Caki2 (cell line): ENCODE results near the gene TMUB1. TPM values are rescaled to one million over a fixed set of nuclear protein-coding genes. Genes with fewer than 3 reads are reported as not detected.
A peak's percentile ranks its signal among the peaks of the same experiment; 100 is the strongest.

Source experiments
- DNase-seq: peaks from one replicate; pipeline ENCODE4 v3.0.0-alpha.2; 2015; ENCODE audit warnings: low read depth
- in situ Hi-C: cut with HindIII; loops from 2 replicates; pipeline ENCODE4 v1.10.0; 2016; ENCODE audit warnings: low sequenced_read_pairs, low pct_unique_long_range_greater_than_20kb, mixed read lengths
- total RNA-seq: library from RNA; depleted of rRNA; stranded (reverse); fragments of >200 nt; shearing (Covaris generic); gene quantifications from 2 replicates; pipeline ENCODE4 v1.2.3, GENCODE V29; 2014; ENCODE audit warnings: low replicate concordance

The TMUB1 gene
- total RNA-seq, 1 experiment from 2014 or later, result 67.2 TPM

DNA sequence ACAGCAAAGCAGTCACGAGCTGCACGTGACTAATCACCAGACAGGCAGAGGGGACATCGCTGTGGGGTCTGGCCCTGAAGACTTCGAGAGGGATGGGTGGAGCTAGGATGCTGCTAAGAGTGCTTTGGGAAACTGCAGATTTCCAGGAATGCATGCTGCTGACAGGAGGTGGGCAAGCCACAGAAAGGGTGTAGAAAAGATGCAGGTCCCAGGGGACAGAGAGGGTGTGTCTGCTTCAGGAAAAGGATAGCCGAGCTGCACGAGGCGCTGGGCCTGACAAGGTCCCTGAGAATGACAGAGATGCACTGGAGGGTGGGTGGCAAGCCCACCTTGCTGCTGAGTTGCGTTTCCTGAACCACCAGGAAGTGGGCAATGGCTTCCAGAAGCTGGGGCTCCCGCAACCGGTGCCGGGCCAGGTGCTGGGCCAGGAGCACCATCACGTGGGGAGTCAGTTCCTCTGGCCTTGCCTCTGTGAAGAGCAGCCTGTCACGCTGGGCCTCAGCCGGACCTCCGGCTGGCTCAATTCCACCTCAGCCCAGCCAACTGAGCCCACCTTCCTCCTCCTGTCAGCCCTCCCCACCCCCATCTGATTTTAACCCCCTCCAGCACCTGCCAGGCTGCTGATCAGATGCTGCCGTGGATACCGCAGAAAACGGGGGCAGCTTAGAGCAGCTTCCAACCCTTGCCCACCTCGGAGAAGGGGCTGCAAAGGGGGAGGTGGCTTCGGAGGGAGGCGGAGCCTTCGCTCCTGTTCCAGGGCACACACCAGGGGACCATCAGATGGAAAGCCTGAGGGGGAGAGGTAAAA lies 4.9 kb downstream of the TMUB1 start:
- DNase-seq, result peak; percentile 28
- in situ Hi-C loops, result no loop called here

DNA sequence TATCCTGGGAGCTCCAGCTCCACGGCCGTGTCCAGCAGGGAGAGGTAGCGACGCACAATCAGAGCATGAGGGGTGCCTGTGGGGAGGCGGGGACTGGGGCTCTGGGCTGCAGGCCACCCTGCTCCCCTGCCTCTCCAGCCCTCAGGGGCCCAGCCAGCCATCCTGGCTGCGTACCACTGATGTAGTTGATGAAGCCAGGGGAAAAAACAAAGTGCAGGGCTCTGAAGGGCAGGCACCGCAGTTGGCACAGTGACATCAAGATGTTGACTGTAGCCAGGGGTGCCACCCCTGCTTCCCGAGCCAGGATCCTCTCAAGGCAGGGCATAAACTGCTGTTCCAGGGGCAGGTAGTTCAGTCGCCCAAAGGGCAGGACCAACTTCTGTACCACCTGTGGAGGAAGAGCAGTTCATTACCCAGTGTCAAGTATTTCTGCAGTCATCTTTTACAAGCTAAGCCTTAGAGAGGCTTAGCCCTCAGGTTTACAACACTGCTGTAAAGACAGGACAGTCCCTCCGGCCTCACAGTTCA lies 5.5 kb downstream of the TMUB1 start:
- in situ Hi-C loops, result no loop called here
- no peak for DNase-seq

DNA sequence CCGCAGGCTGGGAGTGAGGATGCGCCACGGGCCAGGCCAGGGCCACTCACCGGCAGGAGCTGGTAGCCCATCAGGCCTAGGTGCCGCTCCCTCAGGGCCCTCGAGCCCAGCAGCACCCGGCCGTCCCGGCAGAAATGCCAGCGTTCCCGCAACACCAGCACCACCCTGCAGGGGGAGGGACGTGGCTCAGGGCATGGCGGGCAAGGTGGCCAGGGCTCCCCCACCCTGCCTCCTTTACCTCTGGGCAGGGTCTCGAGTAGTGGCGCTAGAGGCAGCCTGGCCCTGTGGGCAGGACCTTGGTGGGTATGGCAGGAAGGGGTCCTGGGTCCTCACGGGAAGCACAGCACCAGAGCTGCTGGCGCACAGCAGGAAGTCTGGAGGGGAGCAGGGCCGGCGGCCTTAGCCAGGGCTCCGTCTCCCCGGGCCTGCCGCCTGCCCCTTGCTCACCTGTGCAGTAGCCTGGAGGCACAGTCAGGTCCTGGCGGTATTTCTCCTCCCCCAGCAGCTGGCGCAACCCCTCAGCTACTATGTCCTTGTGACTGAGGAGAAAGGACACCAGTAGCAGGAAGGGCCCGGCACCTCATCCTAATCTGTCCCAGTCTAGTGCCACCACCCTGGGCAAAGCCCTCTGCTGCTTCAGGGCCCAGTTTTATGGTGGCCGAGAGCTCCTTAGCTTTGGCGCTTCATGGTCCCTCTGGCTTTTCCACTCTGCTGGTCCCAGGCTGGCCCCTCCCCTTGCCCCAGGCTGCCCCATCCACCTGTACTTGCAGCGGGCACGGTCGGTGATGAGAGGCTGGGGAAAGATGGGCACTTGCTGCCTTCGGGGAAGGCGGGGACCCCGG lies 6.2 kb downstream of the TMUB1 start:
- in situ Hi-C loops, result no loop called here

DNA sequence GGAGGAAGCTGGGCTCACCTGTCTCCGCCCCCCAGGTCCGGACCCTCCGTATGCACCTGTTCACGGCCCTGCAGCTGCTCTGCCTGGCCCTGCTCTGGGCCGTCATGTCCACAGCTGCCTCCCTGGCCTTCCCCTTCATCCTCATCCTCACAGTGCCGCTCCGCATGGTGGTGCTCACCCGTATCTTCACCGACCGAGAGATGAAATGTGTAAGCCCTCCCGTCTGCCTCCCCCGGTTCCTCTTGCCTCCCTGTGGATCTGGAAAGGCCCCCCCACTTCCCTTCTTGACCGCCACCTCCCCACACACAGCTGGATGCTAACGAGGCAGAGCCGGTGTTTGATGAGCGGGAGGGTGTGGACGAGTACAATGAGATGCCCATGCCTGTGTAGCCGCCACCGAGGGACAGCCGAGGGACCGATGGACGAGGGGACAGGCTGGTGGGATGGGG lies 7.3 kb downstream of the TMUB1 start:
- DNase-seq, result no peak

More for the DNA sequence above, 6.2 kb downstream of the TMUB1 start:
- peak; percentile 33 for DNase-seq

DNA sequence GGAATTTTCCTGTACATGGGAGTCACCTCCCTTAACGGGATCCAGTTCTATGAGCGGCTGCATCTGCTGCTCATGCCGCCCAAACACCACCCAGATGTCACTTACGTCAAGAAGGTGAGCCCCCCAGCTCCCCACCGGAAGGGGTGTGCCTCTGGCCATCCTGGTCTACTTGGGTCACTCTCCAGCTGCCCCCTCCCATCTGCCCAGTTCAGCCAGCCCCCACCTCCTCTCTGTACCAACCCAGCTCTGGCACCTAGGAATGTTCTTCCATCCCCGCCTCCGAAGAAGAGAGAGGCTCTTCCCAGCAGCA lies 7.7 kb downstream of the TMUB1 start:
- in situ Hi-C loops, result no loop called here
- no peak for DNase-seq

More for the DNA sequence above, 7.3 kb downstream of the TMUB1 start:
- in situ Hi-C loops, result no loop called here

DNA sequence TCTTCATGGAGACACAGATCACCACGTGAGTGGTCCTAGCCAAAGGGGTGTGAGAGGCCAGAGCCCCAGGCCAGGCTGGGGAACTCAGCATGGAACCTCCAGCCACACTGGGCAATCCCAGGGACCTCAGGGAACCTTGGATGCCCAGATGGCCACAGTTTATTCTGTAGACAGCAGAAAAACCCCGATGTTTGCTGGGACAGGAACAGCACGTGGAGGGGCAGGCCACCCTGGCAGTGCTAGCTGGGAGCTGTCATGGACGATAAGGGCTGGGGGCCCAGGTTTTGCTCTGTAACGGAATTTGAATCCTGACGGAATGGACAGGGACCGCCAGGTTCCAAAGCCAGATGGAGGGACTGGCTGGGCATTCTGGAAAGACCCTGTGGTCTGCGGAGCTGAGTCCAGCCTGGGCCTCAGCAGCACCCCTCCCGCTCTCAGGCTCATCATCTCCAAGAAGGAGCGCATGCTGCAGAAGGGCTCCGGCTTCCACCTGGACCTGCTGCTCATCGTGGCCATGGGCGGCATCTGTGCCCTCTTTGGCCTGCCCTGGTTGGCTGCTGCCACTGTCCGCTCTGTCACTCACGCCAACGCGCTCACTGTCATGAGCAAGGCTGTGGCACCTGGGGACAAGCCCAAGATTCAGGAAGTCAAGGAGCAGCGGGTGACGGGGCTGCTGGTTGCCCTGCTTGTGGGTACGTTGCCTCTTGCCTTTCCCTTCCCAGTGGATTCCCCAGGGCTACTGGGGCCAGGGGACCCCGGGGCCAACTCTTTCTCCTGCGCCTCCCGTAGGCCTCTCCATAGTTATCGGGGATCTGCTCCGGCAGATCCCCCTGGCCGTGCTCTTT lies 8.3 kb downstream of the TMUB1 start:
- DNase-seq, result no peak
- in situ Hi-C loops, result no loop called here

DNA sequence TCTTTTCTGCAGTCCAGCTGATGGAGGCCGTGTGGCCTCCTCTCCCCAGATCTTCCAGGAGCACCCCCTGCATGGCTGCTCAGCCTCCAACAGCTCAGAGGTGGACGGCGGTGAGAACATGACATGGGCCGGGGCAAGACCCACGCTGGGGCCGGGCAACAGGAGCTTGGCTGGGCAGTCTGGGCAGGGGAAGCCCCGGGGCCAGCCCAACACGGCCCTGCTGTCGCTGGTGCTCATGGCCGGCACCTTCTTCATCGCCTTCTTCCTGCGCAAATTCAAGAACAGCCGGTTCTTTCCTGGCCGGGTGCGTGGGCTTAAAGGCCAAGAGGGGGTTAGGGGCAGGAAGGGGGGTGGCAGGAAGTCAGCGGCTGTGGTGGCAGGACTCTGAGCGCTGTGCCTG lies 9.3 kb downstream of the TMUB1 start:
- DNase-seq, result no peak
- in situ Hi-C loops, result no loop called here

DNA sequence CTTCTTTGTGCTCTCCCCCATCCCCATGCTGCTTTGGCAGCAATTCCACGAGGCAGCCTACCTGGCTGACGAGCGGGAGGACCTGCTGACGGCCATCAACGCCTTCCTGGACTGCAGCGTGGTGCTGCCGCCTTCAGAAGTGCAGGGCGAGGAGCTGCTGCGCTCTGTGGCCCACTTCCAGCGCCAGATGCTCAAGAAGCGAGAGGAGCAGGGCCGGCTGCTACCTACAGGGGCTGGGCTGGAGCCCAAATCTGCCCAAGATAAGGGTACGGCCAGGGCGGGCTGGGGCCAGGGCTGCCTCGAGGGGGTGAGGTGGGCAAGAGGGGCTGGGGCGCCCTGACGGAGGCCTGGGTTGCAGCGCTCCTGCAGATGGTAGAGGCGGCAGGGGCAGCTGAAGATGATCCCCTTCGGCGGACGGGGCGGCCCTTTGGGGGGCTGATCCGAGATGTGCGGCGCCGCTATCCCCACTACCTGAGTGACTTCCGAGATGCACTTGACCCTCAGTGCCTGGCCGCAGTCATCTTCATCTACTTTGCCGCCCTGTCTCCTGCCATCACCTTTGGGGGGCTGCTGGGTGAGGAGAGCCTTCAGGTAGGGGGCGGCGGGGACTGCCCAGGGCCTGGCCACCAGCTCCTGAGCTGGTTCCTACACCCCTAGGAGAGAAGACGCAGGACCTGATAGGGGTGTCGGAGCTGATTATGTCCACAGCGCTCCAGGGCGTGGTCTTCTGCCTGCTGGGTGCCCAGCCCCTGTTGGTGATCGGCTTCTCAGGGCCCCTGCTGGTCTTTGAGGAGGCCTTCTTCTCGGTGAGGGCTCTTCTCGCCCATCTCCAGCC lies 12.0 kb downstream of the TMUB1 start:
- in situ Hi-C loops, result no loop called here
- no peak for DNase-seq

DNA sequence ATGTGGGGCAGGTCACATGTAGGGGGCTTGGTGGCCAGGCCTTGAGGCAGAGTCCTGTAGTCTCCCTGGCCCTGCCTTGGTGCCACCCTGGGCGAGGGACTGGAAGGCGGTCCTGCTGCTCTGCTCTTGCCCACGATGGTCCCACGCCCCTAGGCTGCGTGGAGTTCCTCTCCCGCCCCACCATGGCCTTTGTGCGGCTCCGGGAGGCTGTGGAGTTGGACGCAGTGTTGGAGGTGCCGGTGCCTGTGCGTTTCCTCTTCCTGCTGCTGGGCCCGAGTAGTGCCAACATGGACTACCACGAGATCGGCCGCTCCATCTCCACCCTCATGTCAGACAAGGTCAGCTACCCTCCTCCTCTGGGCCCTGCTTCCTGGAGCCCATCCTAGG lies 12.7 kb downstream of the TMUB1 start:
- in situ Hi-C loops, result no loop called here
- DNase-seq, result no peak

DNA sequence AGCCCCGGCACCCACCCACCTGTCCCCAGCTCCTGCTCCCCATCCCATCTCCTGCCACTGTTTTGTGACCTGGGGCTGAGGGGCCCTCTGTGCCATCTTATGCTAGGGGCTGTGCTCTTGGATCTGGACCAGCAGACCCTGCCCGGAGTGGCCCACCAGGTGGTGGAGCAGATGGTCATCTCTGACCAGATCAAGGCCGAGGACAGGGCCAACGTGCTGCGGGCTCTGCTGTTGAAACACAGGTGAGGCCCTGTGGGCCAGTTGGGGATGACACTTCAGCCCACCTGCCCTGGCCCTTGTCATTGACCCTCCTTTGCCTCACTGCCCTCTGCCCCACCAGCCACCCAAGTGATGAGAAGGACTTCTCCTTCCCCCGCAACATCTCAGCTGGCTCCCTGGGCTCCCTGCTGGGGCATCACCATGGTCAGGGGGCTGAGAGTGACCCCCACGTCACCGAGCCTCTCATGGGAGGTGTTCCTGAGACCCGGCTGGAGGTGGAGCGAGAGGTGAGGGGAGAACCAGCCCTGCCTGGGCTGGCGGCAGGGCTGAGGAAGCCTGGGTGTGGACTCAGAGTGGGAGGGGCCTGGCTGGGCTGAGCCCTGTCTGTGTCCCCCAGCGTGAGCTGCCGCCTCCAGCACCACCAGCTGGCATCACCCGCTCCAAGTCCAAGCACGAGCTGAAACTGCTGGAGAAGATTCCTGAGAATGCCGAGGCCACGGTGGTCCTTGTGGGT lies 13.3 kb downstream of the TMUB1 start:
- in situ Hi-C loops, result no loop called here
- no peak for DNase-seq

DNA sequence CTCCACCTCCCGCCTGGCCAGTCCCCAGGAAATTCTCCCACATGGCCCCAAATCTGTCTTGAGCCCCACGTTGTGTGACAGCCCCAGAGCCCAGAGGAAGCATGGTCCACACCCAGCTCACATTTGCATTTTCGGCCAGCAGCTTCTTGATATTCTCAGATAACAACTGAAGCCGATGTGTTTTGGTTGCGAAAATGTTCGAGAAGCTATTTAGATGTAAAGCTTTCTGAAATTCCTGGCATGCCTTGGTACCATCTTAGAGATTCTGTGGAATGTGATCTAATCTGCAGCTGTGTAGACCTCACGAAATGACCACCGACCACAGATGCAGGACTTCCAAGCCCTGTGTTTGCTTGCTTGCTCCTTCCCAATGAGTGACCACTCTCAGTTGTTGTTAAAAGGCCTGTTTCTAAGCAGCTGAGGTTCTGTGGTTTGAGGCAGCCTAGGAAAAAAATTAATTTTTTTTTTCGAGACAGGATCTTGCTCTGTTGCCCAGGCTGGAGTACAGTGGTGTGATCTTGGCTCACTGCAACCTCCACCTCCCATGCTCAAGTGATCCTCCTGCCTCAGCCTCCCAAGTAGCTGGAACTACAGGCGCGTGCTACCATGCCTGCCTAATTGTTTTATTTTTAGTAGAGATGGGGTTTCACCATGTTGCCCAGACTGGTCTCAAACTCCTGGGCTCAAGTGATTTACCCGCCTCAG lies 15.1 kb downstream of the TMUB1 start:
- in situ Hi-C loops, result no loop called here
- DNase-seq, result no peak

DNA sequence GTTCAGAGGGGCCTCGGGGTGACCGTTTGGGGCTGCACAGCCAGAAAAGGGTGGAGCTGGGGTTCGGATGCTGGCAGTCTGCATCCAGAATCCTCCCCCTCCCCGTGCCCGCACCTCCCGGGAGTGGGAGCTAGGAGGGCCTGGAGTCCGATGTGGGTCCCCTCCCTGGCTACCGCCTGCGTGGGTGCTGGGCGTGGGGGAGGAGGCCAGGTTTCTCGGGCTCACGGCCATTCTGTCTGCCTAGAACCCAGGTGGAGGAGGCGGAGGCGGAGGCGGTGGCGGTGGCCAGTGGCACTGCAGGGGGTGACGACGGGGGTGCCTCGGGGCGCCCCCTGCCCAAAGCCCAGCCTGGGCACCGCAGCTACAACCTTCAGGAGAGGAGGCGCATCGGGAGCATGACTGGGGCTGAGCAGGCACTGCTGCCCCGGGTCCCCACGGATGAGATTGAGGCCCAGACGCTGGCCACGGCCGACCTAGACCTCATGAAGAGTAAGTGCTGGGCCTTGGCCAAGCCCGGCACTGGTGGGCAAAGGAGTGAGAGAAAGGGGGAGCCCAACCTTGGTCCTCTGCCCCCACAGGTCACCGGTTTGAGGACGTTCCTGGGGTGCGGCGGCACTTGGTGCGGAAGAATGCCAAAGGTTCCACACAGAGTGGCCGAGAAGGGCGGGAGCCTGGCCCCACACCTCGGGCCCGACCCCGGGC lies 16.9 kb downstream of the TMUB1 start:
- no peak for DNase-seq
- in situ Hi-C loops, result no loop called here

DNA sequence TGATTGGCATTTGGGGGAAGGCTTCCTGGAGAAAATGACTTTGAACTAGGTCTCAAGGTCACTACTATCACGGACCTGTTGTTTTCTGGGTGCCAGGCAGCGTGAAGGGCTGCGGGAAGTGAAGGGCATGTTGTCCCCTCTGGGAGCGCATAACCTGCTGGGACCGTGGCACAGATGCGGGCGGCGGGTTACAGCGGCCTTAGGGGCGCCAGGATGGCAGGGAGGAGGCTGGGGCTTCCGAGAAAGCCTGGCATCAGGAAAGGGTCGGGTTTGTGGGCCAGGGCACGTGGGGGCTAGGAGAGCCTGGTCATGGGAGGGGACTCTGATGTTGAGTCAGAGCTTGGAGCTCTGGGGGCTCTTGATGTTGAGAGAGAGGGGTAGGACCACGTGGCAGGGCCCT lies 17.8 kb downstream of the TMUB1 start:
- in situ Hi-C loops, result no loop called here
- DNase-seq, result no peak

DNA sequence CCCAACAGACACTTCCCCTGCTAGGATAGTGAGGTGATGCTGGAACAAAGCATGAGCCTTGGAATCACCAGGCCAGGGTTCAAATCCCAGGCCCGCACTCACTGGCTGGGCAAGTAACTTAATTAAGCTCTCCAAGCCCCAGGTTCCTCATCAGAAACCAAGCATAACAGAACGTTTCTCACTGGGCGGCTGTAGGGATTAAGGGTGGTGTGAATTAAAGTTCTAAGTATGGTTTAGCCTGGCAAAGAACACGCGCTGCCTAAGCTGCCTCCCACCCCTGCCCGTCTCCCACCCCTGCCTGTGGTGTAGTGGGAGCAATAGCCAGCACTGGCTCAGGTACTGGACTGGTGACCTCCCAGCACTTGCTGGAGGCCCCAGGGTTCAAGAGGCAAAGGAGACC lies 18.3 kb downstream of the TMUB1 start:
- DNase-seq, result no peak
- in situ Hi-C loops, result no loop called here

DNA sequence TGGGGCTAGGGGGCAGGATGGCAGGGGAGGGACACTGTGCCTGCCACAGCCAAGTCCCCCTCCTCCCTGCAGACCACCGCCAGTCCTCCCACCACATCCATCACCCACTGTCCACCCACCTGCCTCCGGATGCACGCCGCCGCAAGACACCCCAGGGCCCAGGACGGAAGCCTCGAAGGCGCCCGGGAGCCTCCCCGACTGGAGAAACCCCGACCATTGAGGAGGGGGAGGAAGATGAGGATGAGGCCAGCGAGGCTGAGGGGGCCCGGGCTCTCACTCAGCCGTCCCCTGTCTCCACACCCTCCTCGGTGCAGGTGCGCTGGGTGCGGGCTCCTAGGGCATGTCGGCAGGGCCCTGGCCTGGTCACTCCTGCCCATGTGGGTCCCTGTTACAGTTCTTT lies 18.8 kb downstream of the TMUB1 start:
- DNase-seq, result no peak
- in situ Hi-C loops, result no loop called here

DNA sequence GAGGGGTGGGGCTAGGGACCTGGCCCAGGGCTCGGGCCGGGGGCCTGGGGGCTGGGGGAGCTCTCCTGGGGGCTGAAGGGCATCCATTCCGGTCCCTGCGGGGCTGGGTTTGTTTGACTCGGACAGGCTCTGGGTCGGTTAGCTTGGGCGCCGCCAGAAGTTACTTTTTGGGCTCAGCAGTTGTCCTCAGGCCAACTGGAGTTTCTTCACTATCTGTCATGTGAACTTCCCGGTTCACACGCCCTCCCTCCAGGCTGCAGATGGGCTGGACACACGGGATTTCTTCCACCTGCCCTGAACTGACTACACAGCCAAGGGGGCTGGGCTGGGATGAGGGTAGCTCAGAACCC lies 20.1 kb downstream of the TMUB1 start:
- in situ Hi-C loops, result no loop called here
- no peak for DNase-seq
